ENCODE data around the gene MEF2B.

Gene MEF2B

GRCh38 chr19:19106056-19106551, 64.0 kb downstream of the MEF2B start:
- TF ChIP-seq SIN3A (IDR thresholded peaks at IDR 0.05; ENCODE audit: borderline replicate concordance, insufficient read depth, low read length) = no peak
- TF ChIP-seq TAF1 (IDR thresholded peaks at IDR 0.05; ENCODE audit: borderline replicate concordance, insufficient read depth, low read length) = no peak
- no peak for TF ChIP-seq FOXP2 (optimal IDR thresholded peaks at IDR 0.05; ENCODE audit: borderline replicate concordance, extremely low read depth, extremely low read length, insufficient read depth)
- no peak for TF ChIP-seq POLR2AphosphoS5 (IDR thresholded peaks at IDR 0.05; ENCODE audit: low read depth, low read length)
- no peak for TF ChIP-seq REST (IDR thresholded peaks at IDR 0.05; ENCODE audit: insufficient read depth in 1 of 2, low read depth in 2 of 2, low read length in 2 of 2)

GRCh38 chr19:19105365-19106055, 64.6 kb downstream of the MEF2B start:
- TF ChIP-seq FOXP2 (optimal IDR thresholded peaks at IDR 0.05; ENCODE audit: borderline replicate concordance, extremely low read depth, extremely low read length, insufficient read depth) (peak; percentile 25), REST (IDR thresholded peaks at IDR 0.05; ENCODE audit: insufficient read depth in 1 of 2, low read depth in 2 of 2, low read length in 2 of 2) (no peak), POLR2AphosphoS5 (IDR thresholded peaks at IDR 0.05; ENCODE audit: low read depth, low read length) (peak; percentile 38; the same call in 1 of the 2 replicates)

GRCh38 chr19:19103167-19103566, 66.9 kb downstream of the MEF2B start:
- TF ChIP-seq POLR2AphosphoS5 (IDR thresholded peaks at IDR 0.05; ENCODE audit: low read depth, low read length) (no peak), SIN3A (IDR thresholded peaks at IDR 0.05; ENCODE audit: borderline replicate concordance, insufficient read depth, low read length) (no peak)

GRCh38 chr19:19101540-19101939, 68.5 kb downstream of the MEF2B start:
- TF ChIP-seq FOXP2 (optimal IDR thresholded peaks at IDR 0.05; ENCODE audit: borderline replicate concordance, extremely low read depth, extremely low read length, insufficient read depth) = no peak
- TF ChIP-seq REST (IDR thresholded peaks at IDR 0.05; ENCODE audit: insufficient read depth in 1 of 2, low read depth in 2 of 2, low read length in 2 of 2) = no peak
- no peak for TF ChIP-seq POLR2AphosphoS5 (IDR thresholded peaks at IDR 0.05; ENCODE audit: low read depth, low read length)
- TF ChIP-seq TAF1 (IDR thresholded peaks at IDR 0.05; ENCODE audit: borderline replicate concordance, insufficient read depth, low read length) = no peak
- TF ChIP-seq SIN3A (IDR thresholded peaks at IDR 0.05; ENCODE audit: borderline replicate concordance, insufficient read depth, low read length) = no peak

GRCh38 chr19:19098703-19099632, 71.1 kb downstream of the MEF2B start:
- TF ChIP-seq FOXP2 (optimal IDR thresholded peaks at IDR 0.05; ENCODE audit: borderline replicate concordance, extremely low read depth, extremely low read length, insufficient read depth) (no peak), TAF1 (IDR thresholded peaks at IDR 0.05; ENCODE audit: borderline replicate concordance, insufficient read depth, low read length) (no peak), SIN3A (IDR thresholded peaks at IDR 0.05; ENCODE audit: borderline replicate concordance, insufficient read depth, low read length) (no peak), REST (IDR thresholded peaks at IDR 0.05; ENCODE audit: insufficient read depth in 1 of 2, low read depth in 2 of 2, low read length in 2 of 2) (no peak), POLR2AphosphoS5 (IDR thresholded peaks at IDR 0.05; ENCODE audit: low read depth, low read length) (no peak)

Measured in PFSK-1 (cell line).